Neuronal stem cell (in vitro differentiated cells): ENCODE data around the gene RAP1GAP2.
A peak's percentile ranks its signal among the peaks of the same experiment; 100 is the strongest.

ENCODE experiments used
- DNase-seq: peaks from one replicate; pipeline ENCODE4 v3.0.0-alpha.2; 2013; ENCODE audit warnings: low spot score
- H2AFZ ChIP-seq: one replicate; pipeline ENCODE4 v1.6.1; 2013; ENCODE audit warnings: mild to moderate bottlenecking, low read length, inconsistent platforms
- H2AK5ac ChIP-seq: 2 replicates; pipeline ENCODE4 v1.6.1; 2013; ENCODE audit warnings: low read depth, mild to moderate bottlenecking, inconsistent platforms, low read length, moderate library complexity, mixed read lengths
- H2BK120ac ChIP-seq: 2 replicates; pipeline ENCODE4 v1.6.1; 2013; ENCODE audit warnings: low read depth, mild to moderate bottlenecking, inconsistent platforms, low read length, moderate library complexity, mixed read lengths
- H2BK12ac ChIP-seq: one replicate; pipeline ENCODE4 v1.6.1; 2013; ENCODE audit warnings: low read length, inconsistent platforms
- H2BK15ac ChIP-seq: 2 replicates; pipeline ENCODE4 v1.6.1; 2013; ENCODE audit warnings: mild to moderate bottlenecking, low read length, inconsistent platforms, mixed read lengths
- H2BK5ac ChIP-seq: one replicate; pipeline ENCODE4 v1.6.1; 2013; ENCODE audit warnings: inconsistent platforms, mild to moderate bottlenecking, low read length, moderate library complexity
- H3K14ac ChIP-seq: one replicate; pipeline ENCODE4 v1.6.1; 2013; ENCODE audit warnings: low read length, inconsistent platforms
- H3K18ac ChIP-seq: 2 replicates; pipeline ENCODE4 v1.6.1; 2013; ENCODE audit warnings: low read length, inconsistent platforms
- H3K23ac ChIP-seq: 2 replicates; pipeline ENCODE4 v1.6.1; 2013; ENCODE audit warnings: low read depth, mild to moderate bottlenecking, mixed read lengths, low read length, inconsistent platforms; ENCODE audit not compliant: poor library complexity
- H3K27ac ChIP-seq: replicated peaks from 3 replicates; pipeline ENCODE4 v1.5.1; 2013; ENCODE audit warnings: low read length, inconsistent platforms
- H3K27me3 ChIP-seq, 3 experiments: 2 replicates each; pipeline ENCODE4 v1.6.1; 2013; ENCODE audit warnings: low read length in 3 of 3, mild to moderate bottlenecking in 2 of 3, inconsistent platforms in 1 of 3, low read depth in 1 of 3, mixed read lengths in 1 of 3, moderate library complexity in 1 of 3; ENCODE audit not compliant: control insufficient read depth in 3 of 3, insufficient read depth in 3 of 3
- H3K36me3 ChIP-seq, 2 donors: replicated peaks in 1 of 2; 2 replicates each; pipeline ENCODE4 v1.6.1; 2013; ENCODE audit warnings: low read length in 2 of 2; ENCODE audit not compliant: control insufficient read depth in 2 of 2, insufficient read depth in 2 of 2
- H3K4ac ChIP-seq: 2 replicates; pipeline ENCODE4 v1.6.1; 2013; ENCODE audit warnings: inconsistent platforms, mild to moderate bottlenecking, low read length, moderate library complexity
- H3K4me1 ChIP-seq, 2 donors: 1 replicate in 1 of 2; 2 replicates in 1 of 2; pipeline ENCODE4 v1.6.1; 2013; ENCODE audit warnings: low read length in 2 of 2, low read depth in 1 of 2; ENCODE audit not compliant: control insufficient read depth in 2 of 2, insufficient read depth in 1 of 2
- H3K4me2 ChIP-seq: one replicate; pipeline ENCODE4 v1.6.1; 2013; ENCODE audit warnings: mild to moderate bottlenecking, low read length, inconsistent platforms; ENCODE audit not compliant: insufficient read depth, poor library complexity, severe bottlenecking
- H3K4me3 ChIP-seq, 2 donors: 2 replicates each; pipeline ENCODE4 v1.5.1; 2013; ENCODE audit warnings: low read length in 2 of 2, mild to moderate bottlenecking in 2 of 2, inconsistent platforms in 1 of 2, moderate library complexity in 1 of 2
- H3K79me1 ChIP-seq: one replicate; pipeline ENCODE4 v1.6.1; 2013; ENCODE audit warnings: low read depth, mild to moderate bottlenecking, inconsistent platforms, low read length, moderate library complexity
- H3K9ac ChIP-seq: one replicate; pipeline ENCODE4 v1.6.1; 2013; ENCODE audit warnings: mild to moderate bottlenecking, low read depth, low read length, inconsistent platforms; ENCODE audit not compliant: poor library complexity
- H3K9me3 ChIP-seq, 2 donors: replicated peaks in 1 of 2; 2 replicates each; pipeline versions ENCODE3 to v1.6.1; 2013; ENCODE audit warnings: low read length in 2 of 2, mild to moderate bottlenecking in 2 of 2, inconsistent platforms in 1 of 2, low read depth in 1 of 2, mixed read lengths in 1 of 2, moderate library complexity in 1 of 2; ENCODE audit not compliant: control insufficient read depth in 2 of 2, insufficient read depth in 1 of 2
- H4K8ac ChIP-seq: one replicate; pipeline ENCODE4 v1.6.1; 2013; ENCODE audit warnings: low read depth, mild to moderate bottlenecking, inconsistent platforms, low read length, moderate library complexity
- H4K91ac ChIP-seq: one replicate; pipeline ENCODE4 v1.6.1; 2013; ENCODE audit warnings: low read length, low read depth, mild to moderate bottlenecking, inconsistent platforms; ENCODE audit not compliant: poor library complexity
- WGBS, 2 donors: extraction: QIAGEN DNeasy Blood & Tissue Kit; methylation state at CpG; one replicate each; pipeline ENCODE4 v1.1.7; 2013; ENCODE audit warnings: missing lambda C conversion rate in 2 of 2, mixed read lengths in 1 of 2; ENCODE audit not compliant: insufficient read length in 2 of 2, insufficient replicate concordance in 1 of 2; ENCODE audit errors: extremely low coverage in 2 of 2; 5-methylcytosine and 5-hydroxymethylcytosine counted together

The RAP1GAP2 gene

DNA sequence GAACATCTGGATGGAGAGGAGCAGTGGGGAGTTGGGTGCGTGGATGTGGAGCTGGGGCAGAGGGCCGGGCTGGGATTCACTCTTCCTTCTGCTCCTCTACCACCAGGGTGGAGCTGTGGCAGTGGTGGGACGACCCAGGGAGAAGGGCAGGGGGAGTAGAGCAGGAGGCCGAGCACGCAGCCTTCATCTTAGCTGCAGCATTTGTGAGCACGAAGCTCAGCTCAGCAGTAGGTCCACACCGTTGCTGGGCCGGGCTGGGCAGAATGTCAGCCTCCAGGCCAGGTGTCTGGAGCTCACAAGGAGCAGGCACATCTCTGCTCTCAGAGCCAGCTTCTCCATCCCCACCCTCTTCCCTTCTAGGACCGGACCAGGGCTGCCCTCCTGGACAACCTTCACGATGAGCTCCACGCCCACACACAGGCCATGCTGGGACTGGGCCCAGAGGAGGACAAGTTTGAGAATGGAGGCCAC is 211.4 kb downstream of the RAP1GAP2 start:
- Histone ChIP-seq H3K27ac (no peak overlapping the region), H3K9ac (no peak overlapping the region), H3K79me1 (no peaks in the 10 kb centered on the region), H3K36me3 (no peaks in the 10 kb centered on the region), H3K18ac (no peak overlapping the region), H3K4ac (no peak overlapping the region), H2BK12ac (no peak overlapping the region), H2BK5ac (no peak overlapping the region), H2BK120ac (no peak overlapping the region), H3K27me3 (no peaks in the 10 kb centered on the region), H3K4me3 (no peak overlapping the region), H3K9me3 (no peaks in the 10 kb centered on the region), H4K91ac (no peak overlapping the region), H2BK15ac (no peak overlapping the region), H2AK5ac (peak overlapping the region; percentile 65), H3K14ac (no peak overlapping the region), H3K4me2 (no peak overlapping the region), H3K23ac (peak overlapping the region; percentile 49), H2AFZ (no peak overlapping the region), H3K4me1 (peaks cover 0 to 5% of the 10 kb centered on the region in 2 donors), H4K8ac (no peak overlapping the region)
- DNase-seq, result no peak
- no CpG with 5 or more reads among the region's 11 CpGs for WGBS, 2 donors

- no peak overlapping the region for H3K23ac ChIP-seq
- peak overlapping the region; percentile 31 for H3K14ac ChIP-seq
- no peak overlapping the region for H3K4ac ChIP-seq
- H2AFZ ChIP-seq, result no peak overlapping the region
- H2AK5ac ChIP-seq, result no peak overlapping the region
- H3K9ac ChIP-seq, result no peak overlapping the region
- no peak for DNase-seq
- no peak overlapping the region for H2BK15ac ChIP-seq
- no peak overlapping the region for H2BK120ac ChIP-seq
- H3K18ac ChIP-seq, result no peak overlapping the region
- H4K8ac ChIP-seq, result no peak overlapping the region
- H3K27ac ChIP-seq, result no peak overlapping the region
- H3K27me3 ChIP-seq, result no peaks in the 10 kb centered on the region
- H3K9me3 ChIP-seq, result no peaks in the 10 kb centered on the region
- no peak overlapping the region for H4K91ac ChIP-seq
- no peak overlapping the region for H3K4me3 ChIP-seq
- H3K79me1 ChIP-seq, result no peaks in the 10 kb centered on the region
- peaks cover 0 to 4% of the 10 kb centered on the region in 2 donors for H3K4me1 ChIP-seq
- H2BK12ac ChIP-seq, result no peak overlapping the region
- no peak overlapping the region for H3K4me2 ChIP-seq
- no peak overlapping the region for H2BK5ac ChIP-seq
- no peaks in the 10 kb centered on the region for H3K36me3 ChIP-seq
- no CpG with 5 or more reads among the region's 25 CpGs for WGBS, 2 donors
Measured at GRCh38 chr17:3008336-3009288, 212.4 kb downstream of the RAP1GAP2 start.

DNA sequence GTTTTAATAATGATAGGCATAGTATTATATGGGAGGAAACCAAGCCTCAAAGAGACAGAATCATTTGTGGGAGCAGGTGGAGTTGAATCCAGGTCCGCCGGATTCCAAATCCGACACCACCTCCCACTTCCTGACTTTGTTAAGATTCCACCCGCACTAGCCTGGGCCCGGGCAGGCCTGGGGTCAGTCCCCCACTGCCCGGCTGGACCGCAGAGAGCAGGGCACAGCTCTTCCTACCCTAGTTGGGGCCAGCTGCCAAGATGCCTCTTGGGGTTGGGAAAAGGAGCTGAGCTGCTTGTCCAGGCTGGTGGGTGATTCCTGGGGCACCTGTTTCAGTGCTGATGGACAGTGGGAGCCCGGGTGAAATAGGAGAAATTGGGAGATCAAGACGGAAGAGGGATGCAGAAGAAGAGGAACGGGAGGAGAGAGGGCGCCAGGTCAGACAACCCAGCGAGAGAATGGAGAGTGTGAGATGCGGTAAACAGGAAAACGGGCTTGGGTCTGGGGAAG is 213.2 kb downstream of the RAP1GAP2 start:
- H3K4me1 ChIP-seq, result peaks cover 0 to 3% of the 10 kb centered on the region in 2 donors
- H3K14ac ChIP-seq, result no peak overlapping the region
- H2BK5ac ChIP-seq, result no peak overlapping the region
- H3K18ac ChIP-seq, result no peak overlapping the region
- WGBS, 2 donors, result no CpG with 5 or more reads among the region's 14 CpGs
- no peak overlapping the region for H4K91ac ChIP-seq
- no peaks in the 10 kb centered on the region for H3K9me3 ChIP-seq
- H3K79me1 ChIP-seq, result no peaks in the 10 kb centered on the region
- H3K4me3 ChIP-seq, result no peak overlapping the region
- no peak overlapping the region for H3K23ac ChIP-seq
- H3K27me3 ChIP-seq, result no peaks in the 10 kb centered on the region
- H3K4me2 ChIP-seq, result no peak overlapping the region
- no peak overlapping the region for H3K4ac ChIP-seq
- H4K8ac ChIP-seq, result no peak overlapping the region
- no peak overlapping the region for H2BK12ac ChIP-seq
- no peak overlapping the region for H2BK15ac ChIP-seq
- no peak overlapping the region for H2AFZ ChIP-seq
- no peak overlapping the region for H3K9ac ChIP-seq
- H2BK120ac ChIP-seq, result no peak overlapping the region
- H2AK5ac ChIP-seq, result no peak overlapping the region
- no peaks in the 10 kb centered on the region for H3K36me3 ChIP-seq
- no peak overlapping the region for H3K27ac ChIP-seq
- DNase-seq, result no peak

GRCh38 chr17:3011891-3012290 is 215.7 kb downstream of the RAP1GAP2 start:
- H3K9ac ChIP-seq, result no peak overlapping the region
- H3K4me3 ChIP-seq, result no peak overlapping the region
- H3K79me1 ChIP-seq, result no peaks in the 10 kb centered on the region
- H2BK120ac ChIP-seq, result no peak overlapping the region
- no peak overlapping the region for H3K23ac ChIP-seq
- no peak overlapping the region for H4K8ac ChIP-seq
- H3K4me2 ChIP-seq, result no peak overlapping the region
- no peak overlapping the region for H2BK5ac ChIP-seq
- no peak overlapping the region for H3K18ac ChIP-seq
- no peak overlapping the region for H2BK15ac ChIP-seq
- no peaks in the 10 kb centered on the region for H3K9me3 ChIP-seq
- no peak overlapping the region for H2AK5ac ChIP-seq
- H3K4me1 ChIP-seq, result peaks cover 0 to 3% of the 10 kb centered on the region in 2 donors
- no peaks in the 10 kb centered on the region for H3K27me3 ChIP-seq
- H4K91ac ChIP-seq, result no peak overlapping the region
- H3K4ac ChIP-seq, result no peak overlapping the region
- H3K27ac ChIP-seq, result no peak overlapping the region
- H2BK12ac ChIP-seq, result no peak overlapping the region
- DNase-seq, result no peak
- no peak overlapping the region for H2AFZ ChIP-seq
- no peaks in the 10 kb centered on the region for H3K36me3 ChIP-seq
- whole genome bisulfite sequencing, 2 donors, result no CpG with 5 or more reads among the region's 7 CpGs
- H3K14ac ChIP-seq, result no peak overlapping the region
